Large intestine (tissue), 3 donors: ENCODE measurements around the gene GSN. TPM values are rescaled to one million over a fixed set of nuclear protein-coding genes. Genes with fewer than 3 reads are reported as not detected.

Source experiments
- DNase-seq, 2 donors: peaks; one replicate each; pipeline versions ENCODE4 v3.0.0 to v3.0.0-alpha.2; 2013
- H3K27ac ChIP-seq: one replicate; pipeline ENCODE4 v1.5.1; 2013; ENCODE audit warnings: low read length
- H3K27me3 ChIP-seq: 2 replicates; pipeline ENCODE4 v1.6.1; 2013; ENCODE audit warnings: low read length; ENCODE audit not compliant: control insufficient read depth, insufficient read depth
- H3K36me3 ChIP-seq: 2 replicates; pipeline ENCODE4 v1.6.1; 2013; ENCODE audit warnings: low read length; ENCODE audit not compliant: control insufficient read depth, insufficient read depth
- H3K4me1 ChIP-seq: one replicate; pipeline ENCODE4 v1.6.1; 2013; ENCODE audit warnings: low read length; ENCODE audit not compliant: control insufficient read depth, insufficient read depth
- H3K4me3 ChIP-seq: one replicate; pipeline ENCODE4 v1.5.1; 2013; ENCODE audit warnings: low read length
- H3K9me3 ChIP-seq: one replicate; pipeline ENCODE4 v1.6.1; 2013; ENCODE audit warnings: mild to moderate bottlenecking, low read depth, low read length, moderate library complexity; ENCODE audit not compliant: control insufficient read depth
- WGBS: methylation state at CpG from one replicate; pipeline ENCODE4 v1.1.5; 2013; ENCODE audit warnings: low lambda C conversion rate; ENCODE audit not compliant: insufficient coverage; 5-methylcytosine and 5-hydroxymethylcytosine counted together
- polyA plus RNA-seq: library from polyadenylated mRNA; unstranded; fragments of 120-200 nt; gene quantifications from one replicate; pipeline ENCODE4 v1.2.1, GENCODE V29; 2013

GSN gene
- polyA plus RNA-seq, 1 donor = 195 TPM

DNA sequence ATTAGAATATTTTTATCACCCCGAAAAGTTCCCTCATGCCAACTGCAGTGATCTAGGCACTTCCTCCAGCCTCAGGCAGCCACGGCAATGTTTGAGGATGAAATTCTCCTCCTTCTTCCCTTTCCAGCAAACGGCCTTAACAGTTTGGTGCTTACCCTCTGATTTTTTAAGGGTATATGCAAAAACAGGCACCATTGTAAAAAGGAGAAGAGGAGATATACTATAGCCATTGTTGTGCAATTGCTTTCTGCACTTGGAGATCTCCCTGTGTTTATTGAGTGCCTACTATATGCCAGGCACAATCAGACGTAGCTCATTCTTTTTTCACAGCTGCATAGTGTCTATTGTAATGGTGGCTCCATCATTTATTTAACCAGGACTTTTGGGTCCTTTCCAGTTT, 29.4 kb downstream of the GSN start:
- Histone ChIP-seq H3K4me1 (peaks cover 40% of the 10 kb centered on the region), H3K36me3 (peaks cover 5% of the 10 kb centered on the region), H3K4me3 (no peak overlapping the region), H3K27ac (peak overlapping the region; percentile 34), H3K27me3 (no peaks in the 10 kb centered on the region), H3K9me3 (no peaks in the 10 kb centered on the region)
- WGBS = 40% methylated on average over 1 of the region's 4 CpGs
- DNase-seq = no peak

GRCh38 chr9:121298016-121298538, 30.1 kb downstream of the GSN start:
- H3K27me3 ChIP-seq = no peaks in the 10 kb centered on the region
- no peaks in the 10 kb centered on the region for H3K9me3 ChIP-seq
- peak; percentile 56 to 74 for DNase-seq
- peaks cover 40% of the 10 kb centered on the region for H3K4me1 ChIP-seq
- peak overlapping the region; percentile 76 for H3K27ac ChIP-seq
- peaks cover 11% of the 10 kb centered on the region for H3K36me3 ChIP-seq
- no peak overlapping the region for H3K4me3 ChIP-seq
- WGBS = no CpG with 5 or more reads among the region's 7 CpGs

DNA sequence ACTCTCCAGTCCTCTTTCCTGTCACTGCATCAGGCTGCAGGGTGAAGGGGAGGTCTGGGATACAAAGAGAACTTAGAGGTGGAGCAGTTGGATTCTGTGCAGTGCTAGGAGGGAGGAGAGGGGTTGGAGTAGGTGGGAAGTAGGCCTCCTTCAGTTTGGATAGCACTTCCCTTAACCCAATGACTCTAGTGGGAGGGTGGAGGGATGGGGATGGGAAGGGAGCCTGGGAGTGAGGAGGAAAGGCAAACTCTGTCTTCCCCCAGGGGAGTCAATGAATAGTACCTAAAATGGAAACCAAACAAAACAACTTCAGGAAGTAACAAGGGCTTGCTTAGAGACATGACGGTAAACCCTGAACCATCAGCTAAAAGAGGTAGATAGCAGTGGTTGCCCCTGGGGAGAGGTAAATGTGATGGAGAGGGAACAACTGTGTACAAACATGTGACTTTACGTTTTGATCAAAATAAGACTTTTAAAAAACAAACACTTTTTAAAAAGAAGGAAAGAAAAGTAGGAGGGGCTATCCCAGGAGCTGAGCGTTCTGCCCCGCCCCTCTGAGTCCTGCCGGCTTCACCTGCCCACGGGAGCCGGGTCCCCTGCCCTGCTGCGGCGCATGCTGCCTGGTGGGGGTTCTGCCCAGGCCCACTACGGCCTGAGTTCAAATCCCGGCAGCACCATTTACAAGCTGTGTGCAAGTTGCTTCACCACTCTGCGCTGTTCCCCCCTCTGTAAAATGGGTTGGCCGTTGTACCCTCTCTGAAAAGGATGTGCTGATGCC, 30.9 kb downstream of the GSN start:
- H3K9me3 ChIP-seq = no peaks in the 10 kb centered on the region
- H3K36me3 ChIP-seq = peaks cover 19% of the 10 kb centered on the region
- 57% methylated on average over 2 of the region's 13 CpGs for WGBS
- peak overlapping the region; percentile 54 for H3K4me3 ChIP-seq
- H3K27ac ChIP-seq = peak overlapping the region; percentile 76
- H3K4me1 ChIP-seq = peaks cover 40% of the 10 kb centered on the region
- H3K27me3 ChIP-seq = no peaks in the 10 kb centered on the region
- peak in 1 of 2 donors; percentile 50 for DNase-seq

DNA sequence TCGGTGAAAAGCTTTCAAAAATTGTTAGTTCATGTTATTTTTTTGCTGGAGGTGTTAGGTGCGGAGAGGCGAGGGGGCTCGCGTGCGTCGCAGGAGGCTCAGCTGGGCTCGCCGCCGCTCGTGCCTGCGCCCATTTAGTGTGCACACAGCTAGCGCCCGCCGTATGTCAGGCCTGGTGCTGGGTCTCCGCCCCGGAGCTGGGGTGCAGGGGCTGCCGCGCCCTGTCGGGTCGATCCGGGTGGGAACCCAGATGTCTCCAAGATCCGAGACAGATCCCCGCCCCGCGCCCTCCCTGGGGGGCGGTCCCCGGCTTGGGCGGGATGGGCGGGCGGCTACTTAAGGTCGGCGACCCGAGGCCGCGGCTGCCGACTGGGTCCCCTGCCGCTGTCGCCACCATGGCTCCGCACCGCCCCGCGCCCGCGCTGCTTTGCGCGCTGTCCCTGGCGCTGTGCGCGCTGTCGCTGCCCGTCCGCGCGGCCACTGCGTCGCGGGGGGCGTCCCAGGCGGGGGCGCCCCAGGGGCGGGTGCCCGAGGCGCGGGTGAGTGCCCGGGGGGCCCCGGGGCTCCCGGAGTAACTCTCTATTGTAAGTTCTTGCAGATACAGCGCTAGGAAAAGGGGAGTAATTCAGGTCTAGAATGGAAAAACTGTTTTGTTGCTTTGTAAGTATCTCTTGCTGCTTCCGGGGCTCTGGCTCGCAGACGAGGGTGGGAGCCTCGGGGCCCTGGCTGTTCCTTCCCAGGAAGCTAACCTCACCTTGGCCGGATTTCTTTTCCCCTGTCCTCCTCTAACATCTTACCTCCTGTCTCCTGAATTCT, 31.7 kb downstream of the GSN start:
- Histone ChIP-seq H3K4me1 (peaks cover 40% of the 10 kb centered on the region), H3K4me3 (peak overlapping the region; percentile 54), H3K27me3 (no peaks in the 10 kb centered on the region), H3K27ac (peak overlapping the region; percentile 76), H3K36me3 (peaks cover 27% of the 10 kb centered on the region), H3K9me3 (no peaks in the 10 kb centered on the region)
- WGBS = 0% methylated on average over 1 of the region's 74 CpGs
- DNase-seq = peak in 1 of 2 donors; percentile 74

GRCh38 chr9:121300283-121301119, 32.5 kb downstream of the GSN start:
- 27% methylated on average over 4 of the region's 13 CpGs for WGBS
- no peaks in the 10 kb centered on the region for H3K27me3 ChIP-seq
- H3K9me3 ChIP-seq = no peaks in the 10 kb centered on the region
- H3K4me3 ChIP-seq = peak overlapping the region; percentile 52
- no peak overlapping the region for H3K27ac ChIP-seq
- peaks cover 27% of the 10 kb centered on the region for H3K36me3 ChIP-seq
- DNase-seq = no peak
- peaks cover 40% of the 10 kb centered on the region for H3K4me1 ChIP-seq

- DNase-seq = no peak
- no CpG with 5 or more reads among the region's 11 CpGs for WGBS
- Histone ChIP-seq H3K36me3 (peaks cover 27% of the 10 kb centered on the region), H3K27me3 (no peaks in the 10 kb centered on the region), H3K27ac (no peak overlapping the region), H3K4me3 (no peak overlapping the region), H3K9me3 (no peaks in the 10 kb centered on the region), H3K4me1 (peaks cover 31% of the 10 kb centered on the region)
Observed at GRCh38 chr9:121301881-121302286, 33.9 kb downstream of the GSN start.

- H3K27me3 ChIP-seq = no peaks in the 10 kb centered on the region
- no peak overlapping the region for H3K27ac ChIP-seq
- H3K36me3 ChIP-seq = peaks cover 28% of the 10 kb centered on the region
- no peak for DNase-seq
- no CpG with 5 or more reads among the region's 5 CpGs for WGBS
- H3K4me3 ChIP-seq = no peak overlapping the region
- no peaks in the 10 kb centered on the region for H3K9me3 ChIP-seq
- peaks cover 29% of the 10 kb centered on the region for H3K4me1 ChIP-seq
Observed at GRCh38 chr9:121302341-121302740, 34.4 kb downstream of the GSN start.

- Histone ChIP-seq H3K36me3 (peaks cover 33% of the 10 kb centered on the region), H3K4me3 (no peak overlapping the region)
Observed at GRCh38 chr9:121302786-121303185, 34.8 kb downstream of the GSN start.

GRCh38 chr9:121303456-121304451, 35.8 kb downstream of the GSN start:
- WGBS = no CpG with 5 or more reads among the region's 3 CpGs
- H3K4me3 ChIP-seq = no peak overlapping the region

More at GRCh38 chr9:121302786-121303185, 34.8 kb downstream of the GSN start:
- Histone ChIP-seq H3K27ac (no peak overlapping the region), H3K9me3 (no peaks in the 10 kb centered on the region), H3K27me3 (no peaks in the 10 kb centered on the region), H3K4me1 (peaks cover 25% of the 10 kb centered on the region)
- WGBS = no CpG with 5 or more reads among the region's 13 CpGs
- no peak for DNase-seq

More at GRCh38 chr9:121303456-121304451, 35.8 kb downstream of the GSN start:
- no peak overlapping the region for H3K27ac ChIP-seq
- peaks cover 39% of the 10 kb centered on the region for H3K36me3 ChIP-seq
- no peaks in the 10 kb centered on the region for H3K27me3 ChIP-seq
- no peaks in the 10 kb centered on the region for H3K9me3 ChIP-seq
- H3K4me1 ChIP-seq = peaks cover 15% of the 10 kb centered on the region
- no peak for DNase-seq
